ENCODE data around the gene OCA2.
"Not testable (repeated sequence)": the region's sequence is repeated elsewhere in the genome, so short reads cannot be mapped to it uniquely, and the experiment has no call there.

OCA2 gene

GRCh38 chr15:27952593-27952992, 146.5 kb downstream of the OCA2 start:
- not testable (repeated sequence) for DNase-seq (ENCODE audit: low read depth, low spot score)

- DNase-seq (ENCODE audit: low read depth, low spot score), result no peak
Measured at GRCh38 chr15:27951191-27951890, 147.8 kb downstream of the OCA2 start.

- DNase-seq (ENCODE audit: low read depth, low spot score), result no peak
Measured at GRCh38 chr15:27949089-27949488, 150.0 kb downstream of the OCA2 start.

- DNase-seq (ENCODE audit: low read depth, low spot score), result no peak
Measured at GRCh38 chr15:27939246-27939645, 159.9 kb downstream of the OCA2 start.

GRCh38 chr15:27937851-27938250, 161.3 kb downstream of the OCA2 start:
- no peak for DNase-seq (ENCODE audit: low read depth, low spot score)

GRCh38 chr15:27936164-27936563, 163.0 kb downstream of the OCA2 start:
- DNase-seq (ENCODE audit: low read depth, low spot score), result no peak

- no peak for DNase-seq (ENCODE audit: low read depth, low spot score)
Measured at GRCh38 chr15:27935328-27935727, 163.8 kb downstream of the OCA2 start.

- no peak for DNase-seq (ENCODE audit: low read depth, low spot score)
Measured at GRCh38 chr15:27934782-27935181, 164.3 kb downstream of the OCA2 start.

- no peak for DNase-seq (ENCODE audit: low read depth, low spot score)
Measured at GRCh38 chr15:27933562-27933961, 165.6 kb downstream of the OCA2 start.

GRCh38 chr15:27932600-27932999, 166.5 kb downstream of the OCA2 start:
- DNase-seq (ENCODE audit: low read depth, low spot score), result no peak

GRCh38 chr15:27928386-27928785, 170.7 kb downstream of the OCA2 start:
- no peak for DNase-seq (ENCODE audit: low read depth, low spot score)

GRCh38 chr15:27912283-27912682, 186.8 kb downstream of the OCA2 start:
- no peak for DNase-seq (ENCODE audit: low read depth, low spot score)

GRCh38 chr15:27906802-27907201, 192.3 kb downstream of the OCA2 start:
- DNase-seq (ENCODE audit: low read depth, low spot score), result no peak

- DNase-seq (ENCODE audit: low read depth, low spot score), result no peak
Measured at GRCh38 chr15:27903405-27903804, 195.7 kb downstream of the OCA2 start.

- no peak for DNase-seq (ENCODE audit: low read depth, low spot score)
Measured at GRCh38 chr15:27902680-27903385, 196.3 kb downstream of the OCA2 start.

- no peak for DNase-seq (ENCODE audit: low read depth, low spot score)
Measured at GRCh38 chr15:27899583-27900285, 199.4 kb downstream of the OCA2 start.

GRCh38 chr15:27897481-27897880, 201.6 kb downstream of the OCA2 start:
- no peak for DNase-seq (ENCODE audit: low read depth, low spot score)

- no peak for DNase-seq (ENCODE audit: low read depth, low spot score)
Measured at GRCh38 chr15:27894645-27895044, 204.5 kb downstream of the OCA2 start.

- DNase-seq (ENCODE audit: low read depth, low spot score), result no peak
Measured at GRCh38 chr15:27889258-27889657, 209.9 kb downstream of the OCA2 start.

- no peak for DNase-seq (ENCODE audit: low read depth, low spot score)
Measured at GRCh38 chr15:27885201-27885600, 213.9 kb downstream of the OCA2 start.

GRCh38 chr15:27884726-27885125, 214.4 kb downstream of the OCA2 start:
- no peak for DNase-seq (ENCODE audit: low read depth, low spot score)

GRCh38 chr15:27878841-27879240, 220.3 kb downstream of the OCA2 start:
- DNase-seq (ENCODE audit: low read depth, low spot score), result no peak

GRCh38 chr15:27873828-27874227, 225.3 kb downstream of the OCA2 start:
- no peak for DNase-seq (ENCODE audit: low read depth, low spot score)

All from iPS DF 19.7 (cell line).